SK-N-SH (cell line): ENCODE data around the gene WSCD1. TPM values are rescaled to one million over a fixed set of nuclear protein-coding genes. Genes with fewer than 3 reads are reported as not detected.

Experiments used
- CTCF ChIA-PET: fragments of 300-600, 350-600 bp; formaldehyde crosslinking; extraction: SDS; loops from one replicate; lab custom pipeline; 2021; lab: Yijun Ruan, JAX
- POLR2A ChIA-PET: fragments of 350-600 bp; sonication (Branson Sonifier 250); formaldehyde crosslinking; extraction: SDS; loops from one replicate; lab custom pipeline; 2020; ENCODE audit warnings: antibody characterized with exemption, inconsistent platforms; lab: Yijun Ruan, JAX
- DNase-seq: peaks from one replicate; pipeline ENCODE4 v3.0.0; 2012
- H2AFZ ChIP-seq: fragments of 200-600 bp; sonication (generic); 2 replicates; pipeline ENCODE4 v1.8.1; 2016; ENCODE audit warnings: antibody characterized with exemption, mild to moderate bottlenecking, low read depth
- H3F3A ChIP-seq: fragments of 200-600 bp; sonication (generic); replicated peaks from 2 replicates; pipeline ENCODE3; 2016; ENCODE audit warnings: antibody characterized with exemption, mild to moderate bottlenecking; ENCODE audit not compliant: insufficient read depth
- H3K27ac ChIP-seq, 2 experiments: fragments of 200-500 bp in 1 of 2; fragments of 200-600 bp in 1 of 2; sonication (Bioruptor generic) in 1 of 2; sonication (generic), shearing (Covaris generic) in 1 of 2; 2 replicates each; pipeline versions ENCODE4 v1.5.1 to v1.6.1; 2014 to 2016; ENCODE audit warnings: low read depth in 2 of 2, inconsistent platforms in 1 of 2, low read length in 1 of 2, mild to moderate bottlenecking in 1 of 2, mixed read lengths in 1 of 2
- H3K27me3 ChIP-seq: fragments of 200-600 bp; sonication (generic), shearing (Covaris generic); 2 replicates; pipeline ENCODE4 v1.6.1; 2016; ENCODE audit warnings: mixed run types; ENCODE audit not compliant: insufficient read depth
- H3K36me3 ChIP-seq, 2 experiments: fragments of 200-500 bp in 1 of 2; fragments of 200-600 bp in 1 of 2; sonication (Bioruptor generic) in 1 of 2; sonication (generic) in 1 of 2; replicated peaks in 1 of 2; 2 replicates each; pipeline versions ENCODE3 to v1.5.1; 2014 to 2016; ENCODE audit warnings: low read length in 1 of 2, mild to moderate bottlenecking in 1 of 2; ENCODE audit not compliant: insufficient read depth in 2 of 2, control insufficient read depth in 1 of 2
- H3K4me1 ChIP-seq, 2 experiments: fragments of 200-500 bp in 1 of 2; fragments of 200-600 bp in 1 of 2; sonication (Bioruptor generic) in 1 of 2; sonication (generic), shearing (Covaris generic) in 1 of 2; 2 replicates each; pipeline versions ENCODE4 v1.5.1 to v1.6.1; 2014 to 2016; ENCODE audit warnings: low read depth in 1 of 2, low read length in 1 of 2, mixed run types in 1 of 2; ENCODE audit not compliant: insufficient read depth in 2 of 2, control insufficient read depth in 1 of 2
- H3K4me2 ChIP-seq: fragments of 200-600 bp; sonication (generic), shearing (Covaris generic); 2 replicates; pipeline ENCODE4 v1.6.1; 2017; ENCODE audit warnings: mixed run types
- H3K4me3 ChIP-seq, 2 experiments: fragments of 200-500 bp in 1 of 2; fragments of 200-600 bp in 1 of 2; sonication (Bioruptor generic) in 1 of 2; sonication (generic), shearing (Covaris generic) in 1 of 2; 2 replicates each; pipeline versions ENCODE4 v1.5.1 to v1.8.1; 2014 to 2016; ENCODE audit warnings: low read depth in 2 of 2, inconsistent platforms in 1 of 2, low read length in 1 of 2, mild to moderate bottlenecking in 1 of 2, mixed read lengths in 1 of 2, moderate library complexity in 1 of 2
- H3K79me2 ChIP-seq: fragments of 200-600 bp; sonication (generic); 2 replicates; pipeline ENCODE4 v1.8.1; 2017; ENCODE audit warnings: mild to moderate bottlenecking; ENCODE audit not compliant: insufficient read depth
- H3K9ac ChIP-seq: fragments of 200-600 bp; sonication (generic); 2 replicates; pipeline ENCODE4 v1.6.1; 2017; ENCODE audit warnings: mixed run types
- H3K9me2 ChIP-seq: fragments of 200-600 bp; sonication (generic); 2 replicates; pipeline ENCODE4 v1.6.1; 2017; ENCODE audit warnings: mixed run types
- H3K9me3 ChIP-seq: fragments of 200-600 bp; sonication (generic); 2 replicates; pipeline ENCODE4 v1.6.1; 2017; ENCODE audit warnings: mixed run types, mild to moderate bottlenecking, moderate library complexity
- H4K20me1 ChIP-seq: fragments of 200-600 bp; sonication (generic); 2 replicates; pipeline ENCODE4 v1.6.1; 2017; ENCODE audit warnings: mild to moderate bottlenecking, mixed run types; ENCODE audit not compliant: insufficient read depth
- CHD2 ChIP-seq: fragments of 150-350 bp; IDR thresholded peaks from 2 replicates; pipeline ENCODE4 v1.6.1; 2018; ENCODE audit warnings: low read length; ENCODE audit not compliant: partially characterized antibody
- EP300 ChIP-seq, 2 experiments: IDR thresholded peaks; 2 replicates each; pipeline versions ENCODE4 v1.4.0 to v1.6.1; 2012; ENCODE audit warnings: borderline replicate concordance in 1 of 2, low read depth in 1 of 2, low read length in 1 of 2
- EZH2phosphoT487 ChIP-seq: fragments of 200-600 bp; sonication (generic); IDR thresholded peaks from 2 replicates; pipeline ENCODE4 v1.6.1; 2017; ENCODE audit warnings: low read depth, mixed run types, mild to moderate bottlenecking, antibody characterized with exemption, moderate library complexity, borderline replicate concordance
- FOSL2 ChIP-seq: IDR thresholded peaks from 2 replicates; pipeline ENCODE4 v1.4.0; 2012; ENCODE audit warnings: low read depth, mild to moderate bottlenecking, moderate library complexity, borderline replicate concordance
- FOXM1 ChIP-seq: IDR thresholded peaks from 2 replicates; pipeline ENCODE4 v1.4.0; 2012; ENCODE audit warnings: low read depth, mild to moderate bottlenecking
- GATA2 ChIP-seq: sonication (generic); formaldehyde crosslinking; IDR thresholded peaks from 2 replicates; pipeline ENCODE4 v1.5.0; 2020; ENCODE audit warnings: mild to moderate bottlenecking, missing genetic modification reagents
- MXI1 ChIP-seq: IDR thresholded peaks from 2 replicates; pipeline ENCODE4 v1.6.1; 2012; ENCODE audit warnings: mild to moderate bottlenecking, low read depth, low read length, improper control_type of control experiment
- NRF1 ChIP-seq: IDR thresholded peaks from 2 replicates; pipeline ENCODE4 v1.6.1; 2012; ENCODE audit warnings: low read depth, mild to moderate bottlenecking, low read length
- POLR2AphosphoS5 ChIP-seq: IDR thresholded peaks from 2 replicates; pipeline ENCODE4 v1.6.1; 2012; ENCODE audit warnings: low read depth, low read length
- RAD21 ChIP-seq: IDR thresholded peaks from 2 replicates; pipeline ENCODE4 v1.6.1; 2012; ENCODE audit warnings: mild to moderate bottlenecking, low read length
- RXRA ChIP-seq: IDR thresholded peaks from 2 replicates; pipeline ENCODE4 v1.4.0; 2012; ENCODE audit warnings: low read depth, mild to moderate bottlenecking, borderline replicate concordance
- SMC3 ChIP-seq: IDR thresholded peaks from 2 replicates; pipeline ENCODE4 v1.6.1; 2012; ENCODE audit warnings: low read depth, low read length, improper control_type of control experiment
- TAF1 ChIP-seq: IDR thresholded peaks from 2 replicates; pipeline ENCODE4 v1.6.1; 2012; ENCODE audit warnings: low read depth, mild to moderate bottlenecking, low read length, moderate library complexity, borderline replicate concordance
- TCF12 ChIP-seq: IDR thresholded peaks from 2 replicates; pipeline ENCODE4 v1.4.0; 2012
- TEAD4 ChIP-seq: IDR thresholded peaks from 2 replicates; pipeline ENCODE4 v1.4.0; 2012; ENCODE audit warnings: mild to moderate bottlenecking, borderline replicate concordance; ENCODE audit not compliant: insufficient read depth
- YY1 ChIP-seq: IDR thresholded peaks from 2 replicates; pipeline ENCODE4 v1.4.0; 2012; ENCODE audit warnings: low read depth, mild to moderate bottlenecking
- WGBS: methylation state at CpG from one replicate; pipeline ENCODE4 v1.1.6; 2017; ENCODE audit warnings: low lambda C conversion rate; 5-methylcytosine and 5-hydroxymethylcytosine counted together
- polyA plus RNA-seq, 3 experiments: library from polyadenylated mRNA; depleted of rRNA; stranded (reverse); fragments of >200 nt; gene quantifications; 2 replicates each; pipeline ENCODE4 v1.2.3, GENCODE V29; 2012
- TF ChIP-seq, protein P1 (sequence below): IDR thresholded peaks from 2 replicates; pipeline ENCODE4 v1.4.0; 2012; ENCODE audit warnings: low read depth, borderline replicate concordance
- TF ChIP-seq, protein P2 (sequence below): IDR thresholded peaks from 2 replicates; pipeline ENCODE4 v1.6.1; 2012; ENCODE audit warnings: mild to moderate bottlenecking, low read depth, low read length, moderate library complexity
- TF ChIP-seq, protein P3 (sequence below): fragments of 150-350 bp; IDR thresholded peaks from 2 replicates; pipeline ENCODE4 v1.6.1; 2017; ENCODE audit warnings: antibody characterized with exemption, low read length, low read depth, borderline replicate concordance

Gene WSCD1
- polyA plus RNA-seq, 1 of the 3 experiments (the other 2 are of a cell fraction), result 0.03 TPM

DNA sequence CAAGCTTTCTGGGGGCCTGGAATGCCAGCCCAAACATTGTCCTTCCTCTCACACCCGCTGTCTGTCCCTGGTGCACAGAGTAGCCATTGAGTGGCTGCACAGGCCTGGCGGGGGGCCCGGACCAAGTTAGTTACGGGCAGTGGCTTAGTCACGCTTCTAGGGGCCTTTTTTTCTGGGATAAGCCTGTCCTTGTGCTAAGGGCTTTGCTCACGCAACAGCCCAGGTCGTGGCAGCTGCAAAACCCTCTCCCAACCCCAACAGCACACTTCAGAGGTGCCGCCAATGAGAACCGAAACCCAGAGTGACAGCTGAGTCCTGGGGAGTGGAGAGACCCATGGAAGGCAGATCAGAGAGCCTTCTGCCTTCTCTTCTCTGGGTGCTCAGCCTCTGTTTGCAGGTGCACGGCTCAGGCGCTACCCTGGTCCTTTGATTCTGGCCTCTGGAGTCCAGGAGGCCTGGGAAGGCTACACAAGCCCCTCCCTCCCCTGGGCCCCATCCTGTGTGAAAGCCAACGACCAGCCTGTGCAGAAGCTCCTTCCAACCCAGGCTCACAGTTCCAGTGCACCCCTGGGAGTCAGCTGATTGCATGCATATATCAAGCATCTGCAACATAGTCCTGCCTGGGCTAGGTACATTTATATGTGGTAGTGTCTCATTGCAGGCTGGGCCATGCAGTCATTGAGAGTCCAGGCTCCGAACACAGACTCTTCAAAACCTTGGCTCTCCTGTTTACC lies 9.1 kb downstream of the WSCD1 start:
- H2AFZ ChIP-seq, result no peak overlapping the region
- H3K36me3 ChIP-seq, result no peaks in the 10 kb centered on the region
- CTCF ChIA-PET, result interaction anchor here (2.5 kb wide), 1 partner anchor 11 kb away, joined by 11 read pairs; no protein-coding TSS in a partner anchor
- no peak for TF ChIP-seq GATA2
- TF ChIP-seq NRF1, result no peak
- TF ChIP-seq, protein P1, sequence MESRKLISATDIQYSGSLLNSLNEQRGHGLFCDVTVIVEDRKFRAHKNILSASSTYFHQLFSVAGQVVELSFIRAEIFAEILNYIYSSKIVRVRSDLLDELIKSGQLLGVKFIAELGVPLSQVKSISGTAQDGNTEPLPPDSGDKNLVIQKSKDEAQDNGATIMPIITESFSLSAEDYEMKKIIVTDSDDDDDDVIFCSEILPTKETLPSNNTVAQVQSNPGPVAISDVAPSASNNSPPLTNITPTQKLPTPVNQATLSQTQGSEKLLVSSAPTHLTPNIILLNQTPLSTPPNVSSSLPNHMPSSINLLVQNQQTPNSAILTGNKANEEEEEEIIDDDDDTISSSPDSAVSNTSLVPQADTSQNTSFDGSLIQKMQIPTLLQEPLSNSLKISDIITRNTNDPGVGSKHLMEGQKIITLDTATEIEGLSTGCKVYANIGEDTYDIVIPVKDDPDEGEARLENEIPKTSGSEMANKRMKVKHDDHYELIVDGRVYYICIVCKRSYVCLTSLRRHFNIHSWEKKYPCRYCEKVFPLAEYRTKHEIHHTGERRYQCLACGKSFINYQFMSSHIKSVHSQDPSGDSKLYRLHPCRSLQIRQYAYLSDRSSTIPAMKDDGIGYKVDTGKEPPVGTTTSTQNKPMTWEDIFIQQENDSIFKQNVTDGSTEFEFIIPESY, result no peak
- TF ChIP-seq FOSL2, result no peak
- TF ChIP-seq YY1, result no peak
- no peak for TF ChIP-seq CHD2
- TF ChIP-seq, protein P2, sequence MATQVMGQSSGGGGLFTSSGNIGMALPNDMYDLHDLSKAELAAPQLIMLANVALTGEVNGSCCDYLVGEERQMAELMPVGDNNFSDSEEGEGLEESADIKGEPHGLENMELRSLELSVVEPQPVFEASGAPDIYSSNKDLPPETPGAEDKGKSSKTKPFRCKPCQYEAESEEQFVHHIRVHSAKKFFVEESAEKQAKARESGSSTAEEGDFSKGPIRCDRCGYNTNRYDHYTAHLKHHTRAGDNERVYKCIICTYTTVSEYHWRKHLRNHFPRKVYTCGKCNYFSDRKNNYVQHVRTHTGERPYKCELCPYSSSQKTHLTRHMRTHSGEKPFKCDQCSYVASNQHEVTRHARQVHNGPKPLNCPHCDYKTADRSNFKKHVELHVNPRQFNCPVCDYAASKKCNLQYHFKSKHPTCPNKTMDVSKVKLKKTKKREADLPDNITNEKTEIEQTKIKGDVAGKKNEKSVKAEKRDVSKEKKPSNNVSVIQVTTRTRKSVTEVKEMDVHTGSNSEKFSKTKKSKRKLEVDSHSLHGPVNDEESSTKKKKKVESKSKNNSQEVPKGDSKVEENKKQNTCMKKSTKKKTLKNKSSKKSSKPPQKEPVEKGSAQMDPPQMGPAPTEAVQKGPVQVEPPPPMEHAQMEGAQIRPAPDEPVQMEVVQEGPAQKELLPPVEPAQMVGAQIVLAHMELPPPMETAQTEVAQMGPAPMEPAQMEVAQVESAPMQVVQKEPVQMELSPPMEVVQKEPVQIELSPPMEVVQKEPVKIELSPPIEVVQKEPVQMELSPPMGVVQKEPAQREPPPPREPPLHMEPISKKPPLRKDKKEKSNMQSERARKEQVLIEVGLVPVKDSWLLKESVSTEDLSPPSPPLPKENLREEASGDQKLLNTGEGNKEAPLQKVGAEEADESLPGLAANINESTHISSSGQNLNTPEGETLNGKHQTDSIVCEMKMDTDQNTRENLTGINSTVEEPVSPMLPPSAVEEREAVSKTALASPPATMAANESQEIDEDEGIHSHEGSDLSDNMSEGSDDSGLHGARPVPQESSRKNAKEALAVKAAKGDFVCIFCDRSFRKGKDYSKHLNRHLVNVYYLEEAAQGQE, result no peak
- TF ChIP-seq FOXM1, result no peak
- no peak overlapping the region for H3K4me3 ChIP-seq
- WGBS, result 38% methylated on average over 9 of the region's 13 CpGs
- peaks cover 45% of the 10 kb centered on the region; the same call in 1 of the 2 replicates for H3K27me3 ChIP-seq
- H3K79me2 ChIP-seq, result no peaks in the 10 kb centered on the region
- POLR2A ChIA-PET, result no interaction called here
- DNase-seq, result no peak
- no peak overlapping the region for H3K4me2 ChIP-seq
- no peaks in the 10 kb centered on the region for H3F3A ChIP-seq
- no peaks in the 10 kb centered on the region for H3K9me3 ChIP-seq
- no peaks in the 10 kb centered on the region for H4K20me1 ChIP-seq
- H3K27ac ChIP-seq, result no peak overlapping the region
- H3K9ac ChIP-seq, result no peak overlapping the region
- no peaks in the 10 kb centered on the region for H3K9me2 ChIP-seq
- H3K4me1 ChIP-seq, result no peaks in the 10 kb centered on the region

DNA sequence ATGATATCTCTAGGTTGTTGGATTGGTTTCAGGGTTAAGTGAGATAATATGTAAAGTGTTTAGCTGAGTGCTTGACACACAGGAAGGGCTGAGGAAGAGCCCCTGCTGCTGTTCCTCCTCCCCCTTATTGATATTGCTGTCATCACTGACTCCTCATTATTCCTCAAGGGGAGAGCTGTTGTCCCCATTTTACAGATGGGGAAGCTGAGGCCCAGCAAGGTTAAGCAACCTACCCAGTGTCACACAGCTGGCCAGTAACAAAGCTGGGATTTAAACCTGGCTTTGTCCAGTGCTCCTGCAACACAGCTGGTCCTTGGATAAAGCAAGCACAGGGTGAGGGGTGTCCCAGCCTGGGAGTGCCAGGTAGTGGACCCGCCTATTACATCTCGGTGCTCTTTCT lies 9.8 kb downstream of the WSCD1 start:
- Histone ChIP-seq H2AFZ (no peak overlapping the region), H3K9ac (no peak overlapping the region), H3K27ac (no peak overlapping the region), H3K4me2 (no peak overlapping the region), H3F3A (no peaks in the 10 kb centered on the region), H3K79me2 (no peaks in the 10 kb centered on the region), H3K9me2 (no peaks in the 10 kb centered on the region), H3K4me3 (no peak overlapping the region), H3K9me3 (no peaks in the 10 kb centered on the region), H4K20me1 (no peaks in the 10 kb centered on the region), H3K27me3 (peaks cover 45% of the 10 kb centered on the region; the same call in 1 of the 2 replicates), H3K4me1 (no peaks in the 10 kb centered on the region), H3K36me3 (no peaks in the 10 kb centered on the region)
- CTCF ChIA-PET, result interaction anchor here (2.5 kb wide), 1 partner anchor 11 kb away, joined by 11 read pairs; no protein-coding TSS in a partner anchor
- POLR2A ChIA-PET, result no interaction called here
- no peak for DNase-seq
- 38% methylated on average over 2 of the region's 2 CpGs for WGBS
- TF ChIP-seq, protein P3, sequence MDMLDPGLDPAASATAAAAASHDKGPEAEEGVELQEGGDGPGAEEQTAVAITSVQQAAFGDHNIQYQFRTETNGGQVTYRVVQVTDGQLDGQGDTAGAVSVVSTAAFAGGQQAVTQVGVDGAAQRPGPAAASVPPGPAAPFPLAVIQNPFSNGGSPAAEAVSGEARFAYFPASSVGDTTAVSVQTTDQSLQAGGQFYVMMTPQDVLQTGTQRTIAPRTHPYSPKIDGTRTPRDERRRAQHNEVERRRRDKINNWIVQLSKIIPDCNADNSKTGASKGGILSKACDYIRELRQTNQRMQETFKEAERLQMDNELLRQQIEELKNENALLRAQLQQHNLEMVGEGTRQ, result no peak
- no peak for TF ChIP-seq MXI1
- no peak for TF ChIP-seq TAF1
- TF ChIP-seq YY1, result no peak
- no peak for TF ChIP-seq GATA2
- no peak for TF ChIP-seq RAD21
- TF ChIP-seq NRF1, result no peak
- no peak for TF ChIP-seq EZH2phosphoT487
- TF ChIP-seq EP300 (IDR thresholded peaks at IDR 0.05; ENCODE audit: borderline replicate concordance in 1 of 2, low read depth in 1 of 2, low read length in 1 of 2), result no peak
- TF ChIP-seq POLR2AphosphoS5, result no peak
- no peak for TF ChIP-seq FOXM1
- TF ChIP-seq TEAD4, result no peak
- no peak for TF ChIP-seq RXRA
- TF ChIP-seq TCF12, result no peak
- no peak for TF ChIP-seq SMC3
- TF ChIP-seq CHD2, result no peak
